HG02840 (cell line): ENCODE data around the gene MRPL38.
"Not testable (repeated sequence)": the region's sequence is repeated elsewhere in the genome, so short reads cannot be mapped to it uniquely, and the experiment has no call there.

ENCODE experiments used
- ATAC-seq: cut with Tn5 transposase; IDR thresholded peaks from one replicate; pipeline ENCODE4 v1.9.1; 2021; ENCODE audit warnings: mild to moderate bottlenecking, moderate library complexity, moderate number of reproducible peaks; ENCODE audit not compliant: unreplicated experiment, low FRiP score

Gene MRPL38

DNA sequence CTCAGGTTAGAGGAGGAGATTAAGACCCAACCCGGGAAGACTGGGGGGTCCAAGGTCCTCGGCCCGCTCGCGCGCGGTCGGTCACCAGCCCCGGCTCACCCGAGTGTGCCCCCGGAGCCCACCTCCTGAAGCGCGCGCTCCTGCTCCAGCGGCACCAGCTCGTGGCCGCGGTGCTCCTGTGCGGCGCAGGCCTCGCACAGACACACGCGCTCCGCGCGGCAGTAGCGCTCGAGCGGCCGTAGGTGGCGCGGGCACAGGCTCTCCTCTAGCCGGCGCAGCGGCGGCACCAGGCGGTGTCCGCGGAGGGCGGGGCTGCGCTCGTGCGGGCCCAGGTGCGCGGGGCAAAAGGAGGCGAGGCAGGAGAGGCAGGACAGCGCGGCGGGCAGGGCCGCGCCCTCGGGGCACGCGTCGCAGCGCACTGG is 26.9 kb downstream of the MRPL38 start:
- no peak for ATAC-seq

DNA sequence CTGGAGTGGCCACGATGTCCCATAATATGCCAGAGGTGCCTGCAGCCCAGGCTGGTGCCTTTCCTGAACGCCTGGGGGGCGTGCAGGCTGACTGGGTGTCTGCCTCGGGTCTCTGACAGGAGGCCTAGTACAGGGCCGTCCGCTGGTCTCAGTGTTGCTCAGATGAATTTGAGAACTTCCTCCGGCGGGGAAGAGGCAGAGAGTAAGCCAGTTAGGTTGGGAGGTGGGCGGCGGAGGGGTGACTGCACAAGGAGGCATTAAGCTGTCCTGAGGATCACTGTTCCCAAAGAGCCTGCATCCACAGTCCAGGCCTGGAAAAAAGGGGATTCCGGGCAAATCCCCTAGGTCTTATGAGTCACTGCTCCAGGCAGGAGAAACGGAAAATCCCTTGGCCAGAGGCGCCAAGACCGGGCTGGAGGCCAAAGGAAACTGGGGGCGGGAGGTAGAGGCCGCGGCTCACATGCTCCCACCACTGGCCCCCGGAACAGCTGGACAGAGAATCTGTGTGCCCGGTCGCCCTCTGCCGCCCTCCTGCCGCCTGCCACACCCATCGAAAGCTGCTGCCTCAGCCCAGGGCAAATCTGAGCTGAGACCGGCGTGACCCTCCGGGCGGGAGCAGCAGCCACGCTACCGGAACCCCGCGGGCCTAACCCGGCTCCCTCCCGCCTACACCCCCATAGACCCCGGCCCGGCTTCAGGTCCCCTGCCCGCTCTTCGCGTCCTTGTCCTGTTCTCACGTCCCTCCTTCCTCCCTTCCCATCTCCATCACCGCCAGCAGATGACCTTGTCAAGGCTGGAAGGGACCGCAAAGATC is 27.5 kb downstream of the MRPL38 start:
- no peak for ATAC-seq

DNA sequence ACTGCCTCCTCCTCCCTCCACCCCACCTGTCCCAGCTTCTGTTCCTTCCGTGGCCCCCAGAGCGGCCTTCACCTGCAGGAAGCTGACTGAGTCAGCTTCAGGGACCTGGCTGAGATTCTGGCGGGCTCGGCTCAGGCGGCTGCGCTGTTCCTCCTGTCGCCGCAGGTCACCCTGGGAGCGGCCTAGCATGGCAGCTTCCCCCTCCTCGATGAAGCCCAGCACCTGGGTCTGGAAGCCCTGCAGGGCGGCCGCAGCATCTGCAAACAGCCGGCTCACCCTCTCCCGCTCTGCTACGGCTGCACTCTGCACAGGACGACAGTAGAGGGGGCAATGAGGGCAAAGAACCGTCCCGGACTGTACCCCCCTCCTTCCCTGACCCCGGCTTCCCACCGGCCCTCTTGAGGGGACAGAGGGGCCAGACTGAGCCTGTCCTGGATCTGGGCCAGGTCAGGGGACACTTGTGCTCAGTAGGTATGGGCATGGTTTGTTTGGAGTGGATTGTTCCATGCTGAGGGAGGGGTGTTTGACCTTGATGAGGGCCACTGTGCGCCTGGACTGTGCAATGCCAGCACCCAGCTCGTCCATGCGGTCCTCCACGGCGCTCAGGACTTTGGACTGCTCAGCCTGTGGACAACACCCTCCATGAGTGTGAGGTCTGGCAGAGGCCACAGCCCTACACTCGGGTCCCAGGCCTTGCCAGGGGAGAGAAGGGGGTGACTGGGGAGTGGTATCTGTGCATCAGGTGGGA is 28.3 kb downstream of the MRPL38 start:
- ATAC-seq, result no peak

DNA sequence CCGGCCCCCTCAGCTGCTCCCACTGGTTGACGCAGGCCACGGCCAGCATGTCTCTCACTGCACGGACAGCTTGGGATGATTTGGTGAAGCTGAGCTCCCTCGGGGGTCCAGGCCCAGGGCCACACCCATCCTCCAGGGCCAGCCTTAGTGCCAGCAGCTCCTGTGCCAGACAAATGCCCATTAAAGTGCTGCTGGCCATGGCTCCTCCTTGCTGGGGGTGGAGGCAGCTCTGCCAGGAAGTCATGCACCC is 28.8 kb downstream of the MRPL38 start:
- ATAC-seq, result no peak

DNA sequence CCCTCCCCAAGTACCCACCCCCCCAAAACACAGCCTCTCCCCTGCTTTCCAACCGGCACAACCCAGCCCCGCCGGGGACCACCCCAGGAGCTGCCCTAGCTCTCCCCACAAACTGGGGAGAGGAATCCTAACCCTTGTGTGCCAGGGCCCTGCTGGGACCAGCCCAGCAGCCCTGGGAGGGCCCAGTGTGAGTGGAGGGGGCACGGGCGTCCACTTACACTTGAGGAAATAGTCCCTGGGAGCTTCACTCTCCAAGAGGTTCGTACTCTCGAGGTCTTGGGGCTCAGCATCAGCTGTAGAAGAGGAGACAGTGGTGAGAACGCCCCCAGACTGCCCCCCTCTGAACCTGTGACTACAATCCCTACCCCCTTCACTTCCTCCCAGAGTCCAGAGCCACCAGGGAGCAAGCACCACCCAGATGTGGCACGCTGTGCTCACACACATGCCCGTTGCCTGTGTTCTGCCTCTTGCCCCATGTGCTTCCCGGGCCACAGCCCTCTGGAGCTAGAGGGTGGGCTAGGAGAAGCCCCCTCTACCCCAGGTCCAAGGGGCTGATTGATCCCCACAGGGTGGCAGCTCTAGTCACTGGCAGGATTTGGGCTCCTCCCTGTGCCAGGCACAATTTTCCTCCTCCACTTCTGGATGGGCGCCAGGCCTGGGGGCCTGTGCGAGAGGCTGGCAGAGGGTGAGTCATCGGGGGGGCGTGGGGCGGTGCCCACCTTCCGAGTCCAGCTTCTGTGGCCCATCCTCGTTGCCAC is 29.3 kb downstream of the MRPL38 start:
- ATAC-seq, result no peak

DNA sequence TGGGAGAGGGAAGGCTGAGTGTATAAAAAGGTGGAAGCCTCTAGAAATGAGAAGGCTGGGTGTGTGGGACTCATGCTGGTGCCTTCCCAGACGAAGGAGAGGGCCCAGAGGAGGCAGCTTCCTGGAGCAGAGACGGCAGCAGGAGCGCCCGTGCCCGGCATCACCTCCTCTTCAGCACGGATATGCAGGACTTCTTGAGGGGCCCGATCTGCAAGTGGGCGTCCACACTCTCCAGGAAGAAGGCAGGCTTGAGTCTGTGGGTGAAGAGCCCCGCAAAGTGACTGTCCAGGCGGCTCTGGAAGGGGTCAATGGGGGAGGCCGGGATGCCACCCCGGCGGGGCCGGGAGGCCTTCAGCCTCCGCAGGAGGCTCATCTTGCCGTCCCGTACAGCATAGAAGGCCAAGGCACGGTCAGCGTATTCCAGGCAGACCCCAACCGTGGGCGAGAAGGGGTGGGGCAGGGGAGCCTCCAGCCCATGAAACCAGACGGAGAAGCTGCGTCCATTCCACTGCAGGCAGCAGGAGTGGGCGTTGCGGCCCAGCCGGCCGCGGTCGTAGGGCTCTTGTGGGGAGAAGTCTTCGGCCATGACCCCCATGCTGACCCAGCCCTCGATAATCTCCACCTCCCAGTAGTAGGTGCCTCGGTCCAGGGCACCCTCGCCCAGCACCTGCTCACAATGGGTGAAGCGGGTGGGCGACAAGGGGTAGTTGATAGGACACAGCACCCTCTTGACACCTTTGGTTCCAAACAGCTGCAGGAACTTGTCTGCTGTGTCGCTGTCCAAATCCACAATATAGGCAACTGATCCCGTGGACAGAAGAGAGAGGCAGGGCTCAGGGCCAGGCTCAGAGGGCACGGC is 30.1 kb downstream of the MRPL38 start:
- ATAC-seq, result no peak

DNA sequence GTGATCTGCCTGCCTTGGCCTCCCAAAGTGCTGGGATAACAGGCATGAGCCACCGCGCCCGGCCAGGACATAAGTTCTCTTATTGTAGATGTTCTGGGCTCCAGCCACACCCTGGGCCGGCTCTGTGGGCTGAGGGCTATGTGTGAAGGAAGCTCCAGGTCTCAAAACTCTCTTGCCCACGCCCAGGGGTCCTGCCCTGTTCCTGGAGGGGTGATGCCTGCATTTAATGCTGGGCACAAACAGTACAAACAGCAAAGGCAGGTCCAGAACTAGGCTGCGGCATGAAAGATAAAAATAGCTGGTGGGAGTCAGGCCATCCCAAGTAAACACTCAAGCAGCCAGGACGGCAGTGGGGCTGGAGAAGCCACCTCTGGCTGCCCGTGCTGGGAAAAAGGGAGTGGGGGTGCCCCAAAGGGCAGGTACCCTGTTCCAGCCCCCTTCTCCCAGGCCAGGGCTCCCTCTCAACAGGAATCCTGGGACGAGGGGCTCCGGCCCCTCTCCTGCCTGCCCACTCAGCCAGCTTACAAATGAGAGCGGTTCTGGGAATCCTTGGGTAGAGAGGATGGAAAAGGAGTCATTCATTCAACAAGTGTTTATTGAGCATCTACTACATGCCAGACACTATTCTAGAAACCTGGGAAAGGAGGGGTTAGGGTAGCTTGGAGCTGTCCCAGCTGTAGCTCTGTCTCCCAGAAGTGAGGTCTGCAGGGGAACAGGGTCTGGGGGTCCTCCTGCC is 30.9 kb downstream of the MRPL38 start:
- ATAC-seq, result no peak

DNA sequence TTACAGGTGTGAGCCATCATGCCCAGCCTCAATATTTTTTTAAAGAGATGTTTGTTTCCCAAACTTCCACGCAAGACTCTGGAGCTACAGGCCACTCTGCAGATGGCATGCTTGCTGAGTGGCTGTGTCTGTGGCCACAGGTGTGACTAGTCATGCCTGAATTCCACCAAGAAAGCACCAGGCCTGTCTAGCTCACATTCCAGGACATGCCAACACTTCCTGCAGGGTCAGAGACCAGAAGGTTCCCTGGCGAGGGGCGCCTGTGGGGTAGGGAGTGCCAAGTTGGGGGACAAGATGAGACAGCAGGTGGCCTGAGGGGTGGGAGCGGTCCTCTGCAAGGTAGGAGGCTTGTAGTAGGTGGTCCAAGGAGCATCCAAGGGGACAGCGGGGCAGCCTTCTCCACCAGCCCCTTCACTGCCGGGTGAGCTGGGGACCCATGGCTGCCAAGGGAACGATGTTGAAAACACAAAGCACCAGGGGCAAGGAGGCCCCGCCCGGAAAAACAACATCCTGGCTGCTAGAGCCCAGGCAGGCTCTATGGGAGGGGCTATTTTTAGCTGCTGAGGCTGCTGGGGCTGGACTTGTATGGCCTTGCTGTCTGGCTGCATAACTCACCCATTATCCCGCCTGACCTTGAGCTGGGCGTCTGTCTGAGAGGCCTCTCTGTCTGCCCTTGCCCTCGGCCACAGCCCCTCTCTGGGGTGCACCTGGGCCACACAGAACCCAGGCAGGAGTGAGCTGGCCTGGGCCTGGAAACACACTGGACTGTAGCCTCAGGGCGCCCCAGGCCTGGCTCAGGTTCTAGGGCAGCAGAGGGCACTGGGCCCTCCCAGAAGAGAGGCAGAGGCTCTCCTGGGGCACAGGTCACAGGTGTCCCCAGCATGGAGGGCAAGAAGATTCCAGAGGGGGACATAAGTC is 32.0 kb downstream of the MRPL38 start:
- no peak for ATAC-seq

DNA sequence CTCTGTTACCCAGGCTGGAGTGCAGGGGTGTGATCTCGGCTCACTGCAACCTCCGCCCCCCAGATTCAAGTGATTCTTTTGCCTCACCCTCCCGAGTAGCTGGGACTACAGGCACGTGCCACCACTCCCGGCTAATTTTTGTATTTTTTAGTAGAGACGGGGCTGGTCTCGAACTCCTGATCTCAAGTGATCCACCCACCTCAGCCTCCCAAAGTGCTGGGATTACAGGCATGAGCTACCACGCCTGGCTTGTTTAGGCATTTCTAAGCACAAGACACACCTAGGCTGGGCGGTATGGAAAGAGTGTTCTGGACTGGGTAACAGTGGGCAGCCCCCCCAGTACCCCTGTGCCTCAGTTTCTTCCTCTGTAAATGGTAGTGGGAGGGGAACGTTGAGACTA is 34.5 kb downstream of the MRPL38 start:
- ATAC-seq, result not testable (repeated sequence)

DNA sequence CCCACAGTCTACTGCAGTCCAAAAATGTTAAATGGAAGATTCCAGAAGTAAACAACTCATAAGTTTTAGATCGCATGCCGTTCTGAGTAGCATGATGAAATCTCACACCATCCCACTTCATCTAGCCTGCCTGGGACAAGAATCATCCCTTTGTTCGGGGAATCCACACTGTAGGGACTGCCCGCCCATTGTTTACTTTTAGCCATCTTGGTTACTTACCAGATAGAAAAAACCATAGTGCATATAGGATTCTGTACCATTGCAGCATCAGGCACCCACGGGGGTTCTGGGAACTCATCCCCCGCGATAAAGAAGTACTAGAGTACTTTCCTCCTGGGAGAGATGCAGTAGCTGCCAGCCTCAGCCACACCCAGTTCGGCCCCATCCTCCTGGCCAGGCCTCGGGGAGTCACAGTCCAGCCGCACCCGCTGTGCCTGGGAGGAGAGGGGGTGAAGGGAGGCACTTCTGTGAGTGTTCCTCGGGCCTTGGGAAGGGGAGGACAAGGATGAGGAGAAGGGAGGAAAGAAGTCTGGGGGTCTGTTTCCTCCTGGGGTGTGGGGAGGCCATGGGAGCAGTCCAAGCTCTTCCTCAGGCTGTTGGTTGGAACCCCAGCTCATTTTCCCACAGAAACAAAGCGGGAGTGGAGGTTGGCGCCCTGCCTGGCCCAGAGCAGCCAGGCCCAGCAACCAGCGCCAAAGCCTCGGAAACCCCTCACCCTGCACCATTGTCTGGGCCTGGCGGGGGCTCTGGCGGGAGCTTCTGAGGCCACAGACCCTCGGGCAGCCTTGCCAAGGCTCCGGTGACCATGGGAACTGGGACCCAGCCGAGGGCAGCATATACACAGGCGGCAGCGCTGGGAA is 35.2 kb downstream of the MRPL38 start:
- ATAC-seq, result no peak

DNA sequence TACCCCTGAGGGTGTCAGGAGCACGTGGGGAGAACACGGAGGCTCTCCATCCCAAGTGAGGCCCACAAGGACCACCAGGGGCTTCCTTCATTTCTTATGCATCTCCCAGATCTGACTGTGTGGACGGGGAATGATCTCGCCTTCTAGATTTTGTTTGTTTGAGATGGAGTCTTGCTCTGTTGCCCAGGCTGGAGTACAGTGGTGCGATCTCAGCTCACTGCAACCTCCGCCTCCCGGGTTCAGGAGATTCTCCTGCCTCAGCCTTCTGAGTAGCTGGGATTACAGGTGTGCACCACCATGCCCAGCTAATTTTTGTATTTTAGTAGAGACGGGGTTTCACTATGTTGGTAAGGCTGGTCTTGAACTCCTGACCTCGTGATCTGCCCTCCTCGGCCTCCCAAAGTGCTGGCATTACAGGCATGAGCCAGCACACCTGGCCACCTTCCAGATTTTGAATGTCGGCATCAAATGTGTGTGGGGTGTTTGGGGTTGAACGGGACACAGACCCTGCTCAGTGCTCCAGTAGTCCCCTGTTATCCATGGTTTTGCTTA is 35.9 kb downstream of the MRPL38 start:
- not testable (repeated sequence) for ATAC-seq

DNA sequence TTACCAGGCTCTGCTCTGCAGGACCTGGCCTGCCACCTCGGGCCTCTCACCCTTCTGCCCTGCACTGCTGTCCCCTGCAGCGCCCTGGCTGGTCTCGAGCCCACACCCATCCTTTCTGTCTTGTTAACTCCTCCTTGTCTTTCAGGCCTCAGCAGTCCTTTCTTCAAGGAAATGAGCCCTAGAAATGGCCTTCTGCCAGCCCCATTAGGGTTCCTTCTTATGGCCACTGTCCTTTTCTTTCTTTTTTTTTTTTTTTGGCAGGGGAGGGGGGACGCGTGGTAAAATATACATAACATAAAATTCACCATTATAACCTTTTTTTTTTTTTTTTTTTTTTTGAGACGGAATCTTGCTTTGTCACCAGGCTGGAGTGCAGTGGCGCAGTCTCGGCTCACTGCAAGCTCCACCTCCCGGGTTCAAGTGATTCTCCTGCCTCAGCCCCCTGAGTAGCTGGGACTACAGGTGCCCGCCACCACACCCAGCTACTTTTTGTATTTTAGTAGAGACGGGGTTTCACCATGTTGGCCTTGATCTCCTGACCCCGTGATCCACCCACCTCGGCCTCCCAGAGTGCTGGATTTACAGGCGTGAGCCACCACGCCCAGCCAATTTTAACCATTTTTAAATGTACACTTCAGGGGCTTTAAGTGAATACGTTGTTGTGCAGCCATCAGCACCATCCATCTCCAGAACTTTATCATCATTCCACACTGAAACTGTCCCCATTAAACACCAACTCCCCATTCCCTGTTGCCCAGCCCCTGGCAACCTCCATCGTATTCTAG is 39.1 kb downstream of the MRPL38 start:
- ATAC-seq, result not testable (repeated sequence)

DNA sequence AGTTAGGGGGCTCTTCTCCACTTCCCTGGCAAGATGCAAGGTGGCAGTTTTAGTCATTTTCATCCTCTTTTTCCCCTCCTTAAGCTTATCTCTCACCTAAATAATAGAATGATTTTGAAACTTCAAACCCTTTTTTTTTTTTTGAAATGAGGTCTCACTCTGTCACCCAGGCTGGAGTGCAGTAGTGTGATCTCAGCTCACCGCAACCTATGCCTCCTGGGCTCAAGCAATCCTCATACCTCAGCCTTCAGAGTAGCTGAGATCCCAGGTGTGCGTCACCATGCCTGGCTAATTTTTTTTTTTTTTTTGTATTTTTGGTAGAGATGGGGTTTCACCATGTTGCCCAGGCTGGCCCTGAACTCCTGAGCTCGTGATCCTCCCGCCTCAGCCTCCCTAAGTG is 39.8 kb downstream of the MRPL38 start:
- not testable (repeated sequence) for ATAC-seq

DNA sequence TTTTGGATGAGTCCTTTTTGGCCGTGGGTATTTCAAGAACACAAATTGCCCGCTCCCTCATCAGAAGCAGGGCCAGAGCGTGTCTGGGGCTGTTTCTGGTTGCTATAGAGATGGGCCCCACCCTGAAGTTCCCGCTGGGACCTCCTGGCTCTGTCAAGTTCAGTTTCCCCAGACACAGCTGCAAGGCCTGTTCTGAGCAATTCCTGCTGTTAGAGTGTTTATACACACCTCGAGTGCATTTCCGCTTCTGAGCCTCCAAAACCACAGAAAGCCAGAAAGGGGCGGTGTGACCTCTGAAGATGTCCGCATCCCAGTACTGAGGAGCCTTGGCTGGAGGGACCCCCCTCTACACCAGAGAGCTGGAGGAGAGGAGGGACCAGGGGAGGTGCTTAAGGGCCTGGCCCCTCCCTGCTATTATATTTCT is 40.2 kb downstream of the MRPL38 start:
- ATAC-seq, result peak; percentile 61

DNA sequence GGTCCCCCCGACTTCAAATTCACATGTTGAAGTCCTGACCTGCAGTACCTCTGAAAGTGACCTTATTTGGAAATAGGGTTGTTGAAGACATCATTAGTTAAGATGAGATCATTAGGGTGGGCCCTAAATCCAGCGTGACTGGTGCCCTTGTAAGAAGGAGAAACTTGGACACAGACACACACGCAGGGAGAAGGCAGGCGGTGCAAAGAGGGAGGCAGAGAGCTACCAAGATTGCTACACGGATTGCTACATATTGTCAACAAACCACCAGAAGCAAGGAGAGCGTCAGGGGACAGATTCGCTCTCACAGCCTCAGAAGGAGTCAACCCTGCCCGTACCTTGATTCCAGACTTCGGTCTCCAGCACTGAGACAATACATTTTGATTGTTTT is 42.8 kb downstream of the MRPL38 start:
- ATAC-seq, result no peak

DNA sequence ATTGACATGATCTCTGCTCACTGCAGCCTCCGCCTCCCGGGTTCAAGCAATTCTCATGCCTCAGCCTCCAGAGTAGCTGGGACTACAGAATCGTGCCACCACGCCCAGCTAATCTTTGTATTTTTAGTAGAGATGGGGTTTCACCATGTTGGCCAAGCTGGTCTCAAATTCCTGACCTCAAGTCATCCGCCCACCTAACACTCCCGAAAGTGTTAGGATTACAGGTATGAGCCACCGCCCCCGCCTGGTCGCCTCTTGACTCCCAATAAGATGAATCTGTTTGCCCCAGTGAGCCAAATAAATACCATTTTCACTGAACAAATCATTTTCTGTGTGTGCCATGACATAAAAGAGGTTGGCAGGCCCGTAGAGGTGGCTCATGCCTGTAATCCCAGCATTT is 45.3 kb downstream of the MRPL38 start:
- not testable (repeated sequence) for ATAC-seq
